ENCODE measurements around the gene NCCRP1. TPM values are rescaled to one million over a fixed set of nuclear protein-coding genes. Genes with fewer than 3 reads are reported as not detected.

Gene NCCRP1
- polyA plus RNA-seq, 1 donor from 2014 or later, result not detected

DNA sequence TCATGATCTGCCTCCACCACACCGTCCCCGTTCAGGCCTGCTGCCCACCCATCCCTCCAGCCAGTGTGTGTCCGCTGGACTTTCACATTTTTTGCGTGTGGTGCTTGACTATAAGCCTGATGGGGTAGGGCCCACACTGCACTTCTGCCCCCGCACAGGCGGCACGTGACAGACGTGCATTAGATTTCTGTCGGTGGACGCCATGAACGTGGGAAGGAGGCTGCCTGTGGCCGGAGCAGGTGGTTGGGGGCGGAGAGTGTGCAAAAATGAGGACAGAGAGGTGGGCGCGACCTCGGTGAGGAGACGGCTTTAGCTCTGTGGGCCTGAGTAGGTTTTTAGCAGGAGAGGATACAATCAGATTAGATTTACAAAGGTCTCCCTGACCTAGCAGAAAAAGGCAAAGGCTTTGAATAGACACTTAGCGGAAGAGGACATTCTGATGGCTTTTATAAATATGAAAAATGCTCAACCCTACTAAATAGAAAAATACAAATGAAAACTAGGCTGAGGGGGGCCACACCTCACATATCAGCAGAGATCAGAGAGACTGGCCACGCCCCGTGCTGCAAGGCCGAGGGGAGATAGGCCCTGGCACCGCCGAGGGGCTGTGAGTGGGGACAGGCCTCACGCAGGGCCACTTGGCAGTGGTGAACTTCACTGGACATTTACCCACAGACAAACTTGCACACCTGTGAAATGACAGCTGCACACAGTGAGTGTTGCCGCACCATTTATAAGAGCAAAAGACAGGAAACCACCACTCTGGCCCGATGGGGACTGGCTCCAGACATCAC, 45.8 kb upstream of the NCCRP1 start:
- H3K27ac ChIP-seq (ENCODE audit: low read length), result no peak overlapping the region
- no peaks in the 10 kb centered on the region for H3K9me3 ChIP-seq (ENCODE audit: low read length)
- H3K79me2 ChIP-seq (replicated peaks; ENCODE audit: insufficient read depth, low read length), result peaks cover 7% of the 10 kb centered on the region
- no peak overlapping the region for H2AFZ ChIP-seq (ENCODE audit: low read depth, low read length)
- H3K27me3 ChIP-seq (ENCODE audit: insufficient read depth, low read depth, low read length), result no peaks in the 10 kb centered on the region
- H3K4me3 ChIP-seq (ENCODE audit: low read length), result no peak overlapping the region
- no peaks in the 10 kb centered on the region for H3K9me2 ChIP-seq (ENCODE audit: insufficient read depth, low read length)
- no peaks in the 10 kb centered on the region for H3K36me3 ChIP-seq (ENCODE audit: insufficient read depth, low read length)
- H4K20me1 ChIP-seq (ENCODE audit: insufficient read depth), result no peaks in the 10 kb centered on the region
- TF ChIP-seq, protein P1, sequence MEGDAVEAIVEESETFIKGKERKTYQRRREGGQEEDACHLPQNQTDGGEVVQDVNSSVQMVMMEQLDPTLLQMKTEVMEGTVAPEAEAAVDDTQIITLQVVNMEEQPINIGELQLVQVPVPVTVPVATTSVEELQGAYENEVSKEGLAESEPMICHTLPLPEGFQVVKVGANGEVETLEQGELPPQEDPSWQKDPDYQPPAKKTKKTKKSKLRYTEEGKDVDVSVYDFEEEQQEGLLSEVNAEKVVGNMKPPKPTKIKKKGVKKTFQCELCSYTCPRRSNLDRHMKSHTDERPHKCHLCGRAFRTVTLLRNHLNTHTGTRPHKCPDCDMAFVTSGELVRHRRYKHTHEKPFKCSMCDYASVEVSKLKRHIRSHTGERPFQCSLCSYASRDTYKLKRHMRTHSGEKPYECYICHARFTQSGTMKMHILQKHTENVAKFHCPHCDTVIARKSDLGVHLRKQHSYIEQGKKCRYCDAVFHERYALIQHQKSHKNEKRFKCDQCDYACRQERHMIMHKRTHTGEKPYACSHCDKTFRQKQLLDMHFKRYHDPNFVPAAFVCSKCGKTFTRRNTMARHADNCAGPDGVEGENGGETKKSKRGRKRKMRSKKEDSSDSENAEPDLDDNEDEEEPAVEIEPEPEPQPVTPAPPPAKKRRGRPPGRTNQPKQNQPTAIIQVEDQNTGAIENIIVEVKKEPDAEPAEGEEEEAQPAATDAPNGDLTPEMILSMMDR (IDR thresholded peaks at IDR 0.05; ENCODE audit: poor library complexity, severe bottlenecking), result no peak
- TF ChIP-seq RAD21 (conservative IDR thresholded peaks at IDR 0.05), result no peak
- TF ChIP-seq SMC3 (conservative IDR thresholded peaks at IDR 0.05; ENCODE audit: poor library complexity), result no peak
- TF ChIP-seq MXI1 (conservative IDR thresholded peaks at IDR 0.05; ENCODE audit: poor library complexity, severe bottlenecking), result no peak
- TF ChIP-seq EP300 (conservative IDR thresholded peaks at IDR 0.05; ENCODE audit: poor library complexity, severe bottlenecking), result no peak
- TF ChIP-seq POLR2AphosphoS5 (IDR thresholded peaks at IDR 0.05), result no peak
- TF ChIP-seq EZH2 (IDR thresholded peaks at IDR 0.05; ENCODE audit: borderline replicate concordance, insufficient read depth, low read length, poor library complexity, severe bottlenecking), result no peak
- TF ChIP-seq TAF1 (IDR thresholded peaks at IDR 0.05; ENCODE audit: low read depth), result no peak
- TF ChIP-seq, protein P2, sequence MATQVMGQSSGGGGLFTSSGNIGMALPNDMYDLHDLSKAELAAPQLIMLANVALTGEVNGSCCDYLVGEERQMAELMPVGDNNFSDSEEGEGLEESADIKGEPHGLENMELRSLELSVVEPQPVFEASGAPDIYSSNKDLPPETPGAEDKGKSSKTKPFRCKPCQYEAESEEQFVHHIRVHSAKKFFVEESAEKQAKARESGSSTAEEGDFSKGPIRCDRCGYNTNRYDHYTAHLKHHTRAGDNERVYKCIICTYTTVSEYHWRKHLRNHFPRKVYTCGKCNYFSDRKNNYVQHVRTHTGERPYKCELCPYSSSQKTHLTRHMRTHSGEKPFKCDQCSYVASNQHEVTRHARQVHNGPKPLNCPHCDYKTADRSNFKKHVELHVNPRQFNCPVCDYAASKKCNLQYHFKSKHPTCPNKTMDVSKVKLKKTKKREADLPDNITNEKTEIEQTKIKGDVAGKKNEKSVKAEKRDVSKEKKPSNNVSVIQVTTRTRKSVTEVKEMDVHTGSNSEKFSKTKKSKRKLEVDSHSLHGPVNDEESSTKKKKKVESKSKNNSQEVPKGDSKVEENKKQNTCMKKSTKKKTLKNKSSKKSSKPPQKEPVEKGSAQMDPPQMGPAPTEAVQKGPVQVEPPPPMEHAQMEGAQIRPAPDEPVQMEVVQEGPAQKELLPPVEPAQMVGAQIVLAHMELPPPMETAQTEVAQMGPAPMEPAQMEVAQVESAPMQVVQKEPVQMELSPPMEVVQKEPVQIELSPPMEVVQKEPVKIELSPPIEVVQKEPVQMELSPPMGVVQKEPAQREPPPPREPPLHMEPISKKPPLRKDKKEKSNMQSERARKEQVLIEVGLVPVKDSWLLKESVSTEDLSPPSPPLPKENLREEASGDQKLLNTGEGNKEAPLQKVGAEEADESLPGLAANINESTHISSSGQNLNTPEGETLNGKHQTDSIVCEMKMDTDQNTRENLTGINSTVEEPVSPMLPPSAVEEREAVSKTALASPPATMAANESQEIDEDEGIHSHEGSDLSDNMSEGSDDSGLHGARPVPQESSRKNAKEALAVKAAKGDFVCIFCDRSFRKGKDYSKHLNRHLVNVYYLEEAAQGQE (IDR thresholded peaks at IDR 0.05; ENCODE audit: borderline replicate concordance), result no peak
- H3K9ac ChIP-seq (ENCODE audit: low read length), result no peak overlapping the region
- H3F3A ChIP-seq (ENCODE audit: insufficient read depth, low read length, poor library complexity, severe bottlenecking), result no peaks in the 10 kb centered on the region
- H3K4me2 ChIP-seq (ENCODE audit: low read length), result no peak overlapping the region

DNA sequence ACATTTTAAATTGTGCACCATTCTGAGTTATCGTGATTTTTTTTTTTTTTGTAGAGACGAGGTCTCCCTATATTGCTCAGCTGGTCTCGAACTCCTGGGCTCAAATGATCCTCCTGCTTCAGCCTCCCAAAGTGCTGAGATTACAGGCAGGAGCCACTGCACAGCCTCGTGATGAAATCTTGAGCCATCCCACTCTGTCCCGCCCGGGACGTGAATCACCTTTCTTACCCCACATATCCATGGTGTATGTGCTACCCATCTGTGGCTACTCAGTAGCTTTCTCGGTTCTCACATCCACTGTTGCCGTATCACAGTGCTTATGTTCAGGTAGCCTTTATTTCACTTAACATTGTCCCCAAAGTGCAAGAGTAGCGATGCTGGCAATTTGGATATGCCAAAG, 44.7 kb upstream of the NCCRP1 start:
- Histone ChIP-seq H3K9me2 (ENCODE audit: insufficient read depth, low read length) (no peaks in the 10 kb centered on the region), H3K4me2 (ENCODE audit: low read length) (no peak overlapping the region), H3K9me3 (ENCODE audit: low read length) (no peaks in the 10 kb centered on the region), H3K27ac (ENCODE audit: low read length) (no peak overlapping the region), H3K27me3 (ENCODE audit: insufficient read depth, low read depth, low read length) (no peaks in the 10 kb centered on the region), H3F3A (ENCODE audit: insufficient read depth, low read length, poor library complexity, severe bottlenecking) (no peaks in the 10 kb centered on the region), H2AFZ (ENCODE audit: low read depth, low read length) (no peak overlapping the region), H3K36me3 (ENCODE audit: insufficient read depth, low read length) (no peaks in the 10 kb centered on the region), H3K4me3 (ENCODE audit: low read length) (no peak overlapping the region), H3K9ac (ENCODE audit: low read length) (no peak overlapping the region), H3K79me2 (replicated peaks; ENCODE audit: insufficient read depth, low read length) (peaks cover 5% of the 10 kb centered on the region), H4K20me1 (ENCODE audit: insufficient read depth) (no peaks in the 10 kb centered on the region)
- TF ChIP-seq TAF1 (IDR thresholded peaks at IDR 0.05; ENCODE audit: low read depth) (no peak), SMC3 (conservative IDR thresholded peaks at IDR 0.05; ENCODE audit: poor library complexity) (no peak), EZH2 (IDR thresholded peaks at IDR 0.05; ENCODE audit: borderline replicate concordance, insufficient read depth, low read length, poor library complexity, severe bottlenecking) (no peak)
- TF ChIP-seq, protein P2 (IDR thresholded peaks at IDR 0.05; ENCODE audit: borderline replicate concordance), result no peak
